SIG-M5 (cell line): ENCODE measurements around the gene RIT2.

Experiments
- DNase-seq: peaks from one replicate; lab custom pipeline; 2025; lab: John Stamatoyannopoulos, UW

RIT2 gene

GRCh38 chr18:43012951-43013350 lies 102.5 kb downstream of the RIT2 start:
- no peak for DNase-seq

GRCh38 chr18:43010611-43011010 lies 104.9 kb downstream of the RIT2 start:
- DNase-seq = no peak

GRCh38 chr18:43009674-43010073 lies 105.8 kb downstream of the RIT2 start:
- DNase-seq = no peak

GRCh38 chr18:43007365-43007764 lies 108.1 kb downstream of the RIT2 start:
- no peak for DNase-seq

- DNase-seq = no peak
These were observed 111.1 kb downstream of the RIT2 start for GRCh38 chr18:43004421-43004820.

- no peak for DNase-seq
These were observed 113.7 kb downstream of the RIT2 start for GRCh38 chr18:43001821-43002220.

- DNase-seq = no peak
These were observed 118.7 kb downstream of the RIT2 start for GRCh38 chr18:42996824-42997223.

GRCh38 chr18:42980426-42980825 lies 135.1 kb downstream of the RIT2 start:
- DNase-seq = no peak

- DNase-seq = no peak
These were observed 137.4 kb downstream of the RIT2 start for GRCh38 chr18:42977982-42978637.

- no peak for DNase-seq
These were observed 138.5 kb downstream of the RIT2 start for GRCh38 chr18:42976869-42977590.

GRCh38 chr18:42969366-42969765 lies 146.1 kb downstream of the RIT2 start:
- DNase-seq = no peak

GRCh38 chr18:42961298-42961697 lies 154.2 kb downstream of the RIT2 start:
- DNase-seq = no peak

- no peak for DNase-seq
These were observed 156.0 kb downstream of the RIT2 start for GRCh38 chr18:42959528-42959927.

- DNase-seq = no peak
These were observed 157.1 kb downstream of the RIT2 start for GRCh38 chr18:42958353-42958752.

- DNase-seq = no peak
These were observed 159.2 kb downstream of the RIT2 start for GRCh38 chr18:42956287-42956686.

GRCh38 chr18:42954887-42955286 lies 160.6 kb downstream of the RIT2 start:
- no peak for DNase-seq

- no peak for DNase-seq
These were observed 162.2 kb downstream of the RIT2 start for GRCh38 chr18:42953306-42953705.

- no peak for DNase-seq
These were observed 164.8 kb downstream of the RIT2 start for GRCh38 chr18:42950732-42951131.

- no peak for DNase-seq
These were observed 166.7 kb downstream of the RIT2 start for GRCh38 chr18:42948831-42949230.

GRCh38 chr18:42941860-42942259 lies 173.6 kb downstream of the RIT2 start:
- no peak for DNase-seq

- no peak for DNase-seq
These were observed 174.5 kb downstream of the RIT2 start for GRCh38 chr18:42941021-42941420.

GRCh38 chr18:42937436-42937835 lies 178.0 kb downstream of the RIT2 start:
- DNase-seq = no peak

- DNase-seq = no peak
These were observed 179.2 kb downstream of the RIT2 start for GRCh38 chr18:42936289-42936688.

- no peak for DNase-seq
These were observed 184.0 kb downstream of the RIT2 start for GRCh38 chr18:42931491-42931890.
